Measurements from ENCODE around the gene PLLP.

DNA sequence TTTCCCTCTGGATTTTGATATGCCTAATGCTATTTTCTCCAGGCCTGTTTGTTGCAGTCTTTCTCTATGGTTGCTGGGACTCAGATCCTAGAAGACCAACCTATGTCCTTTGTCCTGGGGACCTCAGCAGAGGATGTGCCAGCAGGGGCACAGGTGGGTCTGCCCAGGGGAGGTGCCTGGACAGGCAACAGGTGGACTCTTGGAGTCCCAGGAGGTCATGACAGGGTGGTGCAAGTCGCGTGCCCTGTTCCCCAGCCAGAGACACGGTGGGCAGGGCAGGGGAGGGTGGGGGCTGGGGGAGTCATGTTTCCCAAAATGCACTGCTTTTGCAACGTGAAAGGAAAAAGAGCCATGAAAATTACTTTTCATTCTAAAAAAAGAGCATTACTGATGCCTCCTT is 26.3 kb upstream of the PLLP start:
- TF ChIP-seq CTCF (optimal IDR thresholded peaks at IDR 0.05 in 1 of 3, IDR thresholded peaks at IDR 0.05 in 1 of 3, conservative IDR thresholded peaks at IDR 0.05 in 1 of 3; ENCODE audit: extremely low read depth in 1 of 3, insufficient read depth in 2 of 3, low read length in 3 of 3) (no peak), EZH2 (IDR thresholded peaks at IDR 0.05; ENCODE audit: low read length) (no peak)
